WTC11 (cell line): ENCODE measurements around the gene PLCD4. TPM values are rescaled to one million over a fixed set of nuclear protein-coding genes. Genes with fewer than 3 reads are reported as not detected.

ENCODE experiments used
- ATAC-seq: fragments of 200-7000 bp; cut with Tn5 transposase; 2 replicates; pipeline ENCODE4 v1.10.0; 2021; ENCODE audit warnings: mild to moderate bottlenecking, moderate library complexity
- CTCF ChIA-PET: fragments of 300-600 bp; sonication (Branson Sonifier 250); formaldehyde crosslinking; loops from one replicate; lab custom pipeline; 2021; ENCODE audit warnings: antibody characterized with exemption; lab: Charles Lee
- POLR2A ChIA-PET: fragments of 350-600 bp; sonication (Branson Sonifier 250); formaldehyde crosslinking; loops from one replicate; lab custom pipeline; 2021; ENCODE audit warnings: antibody characterized with exemption; lab: Charles Lee
- DNase-seq: peaks from one replicate; pipeline ENCODE4 v3.0.0; 2021; ENCODE audit warnings: low spot score
- H3K27ac Mint-ChIP-seq: 2 replicates; pipeline ENCODE4 v1.8.0; 2021; ENCODE audit warnings: mixed read lengths
- H3K27me3 Mint-ChIP-seq: 2 replicates; pipeline ENCODE4 v1.8.0; 2021; ENCODE audit warnings: low read depth, mild to moderate bottlenecking, moderate library complexity, mixed read lengths
- H3K36me3 Mint-ChIP-seq: 2 replicates; pipeline ENCODE4 v1.8.0; 2021; ENCODE audit warnings: mixed read lengths
- H3K4me1 Mint-ChIP-seq: 2 replicates; pipeline ENCODE4 v1.8.0; 2022; ENCODE audit warnings: mixed read lengths
- H3K4me3 Mint-ChIP-seq: 2 replicates; pipeline ENCODE4 v1.8.0; 2021; ENCODE audit warnings: mild to moderate bottlenecking, moderate library complexity, mixed read lengths
- H3K9me3 Mint-ChIP-seq: 2 replicates; pipeline ENCODE4 v1.8.0; 2021; ENCODE audit warnings: mixed read lengths
- AR ChIP-seq: fragments of 250-450 bp; sonication (Bioruptor Pico); IDR thresholded peaks from 2 replicates; pipeline ENCODE4 v1.9.0; 2021; ENCODE audit warnings: mild to moderate bottlenecking
- ATF1 ChIP-seq: sonication (generic); formaldehyde crosslinking; IDR thresholded peaks from 2 replicates; pipeline ENCODE4 v1.8.1; 2023; ENCODE audit warnings: mild to moderate bottlenecking, moderate library complexity, missing genetic modification reagents
- ATF2 ChIP-seq: sonication (generic); formaldehyde crosslinking; IDR thresholded peaks from 2 replicates; pipeline ENCODE4 v1.8.1; 2022; ENCODE audit warnings: low read depth, missing genetic modification reagents, borderline replicate concordance
- CBFB ChIP-seq: sonication (generic); formaldehyde crosslinking; IDR thresholded peaks from 2 replicates; pipeline ENCODE4 v1.8.1; 2022; ENCODE audit warnings: mild to moderate bottlenecking, low read depth, missing genetic modification reagents
- CDX4 ChIP-seq: fragments of 250-450 bp; sonication (Bioruptor Pico); IDR thresholded peaks from 2 replicates; pipeline ENCODE4 v1.9.0; 2021; ENCODE audit warnings: moderate library complexity, mild to moderate bottlenecking, inconsistent platforms, borderline replicate concordance
- EMX1 ChIP-seq: fragments of 250-450 bp; sonication (Bioruptor Pico); IDR thresholded peaks from 2 replicates; pipeline ENCODE4 v1.8.0; 2021; ENCODE audit warnings: mild to moderate bottlenecking
- IRF2 ChIP-seq: sonication (generic); formaldehyde crosslinking; IDR thresholded peaks from 2 replicates; pipeline ENCODE4 v1.8.0; 2022; ENCODE audit warnings: low read depth, missing genetic modification reagents, borderline replicate concordance
- MAX ChIP-seq: sonication (generic); formaldehyde crosslinking; IDR thresholded peaks from 2 replicates; pipeline ENCODE4 v1.8.0; 2022; ENCODE audit warnings: mild to moderate bottlenecking, missing genetic modification reagents
- NR1H2 ChIP-seq: sonication (generic); formaldehyde crosslinking; IDR thresholded peaks from 2 replicates; pipeline ENCODE4 v1.9.0; 2021; ENCODE audit warnings: mild to moderate bottlenecking, moderate library complexity, missing genetic modification reagents
- NR2C2 ChIP-seq: sonication (generic); formaldehyde crosslinking; IDR thresholded peaks from 2 replicates; pipeline ENCODE4 v1.8.0; 2022; ENCODE audit warnings: mild to moderate bottlenecking, missing genetic modification reagents
- OVOL2 ChIP-seq: fragments of 250-450 bp; sonication (Bioruptor Pico); IDR thresholded peaks from 2 replicates; pipeline ENCODE4 v1.9.0; 2021; ENCODE audit warnings: mild to moderate bottlenecking, borderline replicate concordance
- SMAD3 ChIP-seq: sonication (generic); formaldehyde crosslinking; IDR thresholded peaks from 2 replicates; pipeline ENCODE4 v1.8.0; 2022; ENCODE audit warnings: missing genetic modification reagents, mild to moderate bottlenecking, borderline replicate concordance
- SMAD4 ChIP-seq: sonication (generic); formaldehyde crosslinking; IDR thresholded peaks from 2 replicates; pipeline ENCODE4 v1.8.0; 2022; ENCODE audit warnings: mild to moderate bottlenecking, missing genetic modification reagents
- ZMAT4 ChIP-seq: fragments of 250-450 bp; sonication (Bioruptor Pico); IDR thresholded peaks from 2 replicates; pipeline ENCODE4 v1.9.0; 2021; ENCODE audit warnings: mild to moderate bottlenecking
- ZNF232 ChIP-seq: sonication (generic); formaldehyde crosslinking; IDR thresholded peaks from 2 replicates; pipeline ENCODE4 v1.8.0; 2022; ENCODE audit warnings: mild to moderate bottlenecking, missing genetic modification reagents
- ZNF512 ChIP-seq: sonication (generic); formaldehyde crosslinking; IDR thresholded peaks from 2 replicates; pipeline ENCODE4 v1.8.1; 2022; ENCODE audit warnings: missing genetic modification reagents, borderline replicate concordance
- total RNA-seq: library from RNA; stranded (reverse); gene quantifications from 3 replicates; pipeline ENCODE4 v1.2.3, GENCODE V29; 2021

The PLCD4 gene
- total RNA-seq, 1 experiment from 2014 or later: 0.28 TPM

- Mint-ChIP-seq H3K9me3 (no peaks in the 10 kb centered on the region), H3K27ac (peak overlapping the region; percentile 97), H3K36me3 (peaks cover 17% of the 10 kb centered on the region), H3K4me3 (peak overlapping the region; percentile 86), H3K4me1 (peaks cover 33% of the 10 kb centered on the region), H3K27me3 (no peaks in the 10 kb centered on the region)
- ChIA-PET CTCF (interaction anchor here (0.6 kb wide), 1 partner anchor 131 kb away, joined by 5 read pairs; no protein-coding TSS in a partner anchor), POLR2A (no interaction called here)
- DNase-seq: no peak
- TF ChIP-seq ATF2 (CRISPR knock-in tag) (no peak), CDX4 (CRISPR knock-in tag) (no peak), ZNF232 (no peak), ATF1 (no peak), NR2C2 (CRISPR knock-in tag) (no peak), NR1H2 (CRISPR knock-in tag) (no peak), ZNF512 (CRISPR knock-in tag) (no peak), MAX (CRISPR knock-in tag) (no peak), EMX1 (CRISPR knock-in tag) (no peak), AR (CRISPR knock-in tag) (no peak), IRF2 (CRISPR knock-in tag) (no peak)
- TF ChIP-seq, all 79 proteins: peak for 0
- no peak for ATAC-seq
Measured at GRCh38 chr2:218569661-218570500, 37.8 kb upstream of the PLCD4 start.

- CTCF ChIA-PET: no interaction called here
- peak overlapping the region; percentile 86 for H3K4me3 Mint-ChIP-seq
- ATAC-seq (no peak), DNase-seq (no peak)
- H3K4me1 Mint-ChIP-seq: peaks cover 33% of the 10 kb centered on the region
- H3K27me3 Mint-ChIP-seq: no peaks in the 10 kb centered on the region
- H3K36me3 Mint-ChIP-seq: peaks cover 17% of the 10 kb centered on the region
- H3K9me3 Mint-ChIP-seq: no peaks in the 10 kb centered on the region
- TF ChIP-seq CBFB (CRISPR knock-in tag) (no peak), ATF1 (no peak), SMAD3 (CRISPR knock-in tag) (no peak), ZMAT4 (no peak), OVOL2 (CRISPR knock-in tag) (no peak), SMAD4 (CRISPR knock-in tag) (no peak)
- H3K27ac Mint-ChIP-seq: no peak overlapping the region; the same call in 1 of the 2 replicates
- POLR2A ChIA-PET: no interaction called here
Measured at GRCh38 chr2:218570850-218571249, 36.8 kb upstream of the PLCD4 start.
